Hepatocyte (in vitro differentiated cells): Measurements from ENCODE around the gene FGFR1OP2. TPM values are rescaled to one million over a fixed set of nuclear protein-coding genes. Genes with fewer than 3 reads are reported as not detected.

Experiments used
- DNase-seq: peaks from one replicate; pipeline ENCODE4 v3.0.0-alpha.2; 2016; ENCODE audit warnings: low spot score
- H2AFZ ChIP-seq: fragments of 200-600 bp; sonication (generic); 2 replicates; pipeline ENCODE4 v1.6.0; 2016; ENCODE audit warnings: antibody characterized with exemption, mild to moderate bottlenecking
- H3K27ac ChIP-seq: fragments of 200-600 bp; sonication (generic); 2 replicates; pipeline ENCODE4 v1.5.1; 2016; ENCODE audit warnings: mild to moderate bottlenecking
- H3K27me3 ChIP-seq: fragments of 200-600 bp; sonication (generic); 2 replicates; pipeline ENCODE4 v1.6.1; 2016
- H3K36me3 ChIP-seq: fragments of 200-600 bp; sonication (generic); replicated peaks from 2 replicates; pipeline ENCODE4 v1.5.1; 2016; ENCODE audit warnings: low read depth; ENCODE audit not compliant: insufficient read depth
- H3K4me1 ChIP-seq: fragments of 200-600 bp; sonication (generic); 2 replicates; pipeline ENCODE4 v1.5.1; 2016; ENCODE audit warnings: mild to moderate bottlenecking, moderate library complexity; ENCODE audit not compliant: insufficient read depth
- H3K4me2 ChIP-seq: fragments of 200-600 bp; sonication (generic); 2 replicates; pipeline ENCODE4 v1.6.0; 2016
- H3K4me3 ChIP-seq: fragments of 200-600 bp; sonication (generic); 2 replicates; pipeline ENCODE4 v1.5.1; 2016; ENCODE audit warnings: mild to moderate bottlenecking
- H3K79me2 ChIP-seq: fragments of 200-600 bp; sonication (generic); 2 replicates; pipeline ENCODE4 v1.6.0; 2017; ENCODE audit warnings: mild to moderate bottlenecking
- H3K9me2 ChIP-seq: fragments of 200-600 bp; sonication (generic); replicated peaks from 2 replicates; pipeline ENCODE4 v1.6.0; 2017; ENCODE audit warnings: mild to moderate bottlenecking; ENCODE audit not compliant: insufficient read depth
- H3K9me3 ChIP-seq: fragments of 200-600 bp; sonication (generic); 2 replicates; pipeline ENCODE4 v1.5.1; 2016; ENCODE audit warnings: low read depth, mild to moderate bottlenecking
- H4K20me1 ChIP-seq: fragments of 200-600 bp; sonication (generic); 2 replicates; pipeline ENCODE4 v1.6.0; 2016; ENCODE audit warnings: mild to moderate bottlenecking; ENCODE audit not compliant: insufficient read depth, poor library complexity, severe bottlenecking
- CTCF ChIP-seq: fragments of 200-600 bp; sonication (generic); IDR thresholded peaks from 2 replicates; pipeline ENCODE4 v1.5.1; 2016; ENCODE audit warnings: antibody characterized with exemption, mild to moderate bottlenecking; ENCODE audit not compliant: poor library complexity
- EZH2 ChIP-seq: fragments of 200-600 bp; sonication (generic); IDR thresholded peaks from 2 replicates; pipeline ENCODE4 v1.6.1; 2016; ENCODE audit warnings: antibody characterized with exemption, mild to moderate bottlenecking, borderline replicate concordance
- EZH2phosphoT487 ChIP-seq: fragments of 200-600 bp; sonication (generic); IDR thresholded peaks from one replicate; pipeline ENCODE4 v1.6.1; 2018; ENCODE audit warnings: antibody characterized with exemption, mild to moderate bottlenecking, low read depth, moderate library complexity; ENCODE audit not compliant: unreplicated experiment, severe bottlenecking
- WGBS: methylation state at CpG from one replicate; pipeline ENCODE4 v1.1.6; 2016; ENCODE audit warnings: low lambda C conversion rate; ENCODE audit errors: missing lambda C conversion rate; 5-methylcytosine and 5-hydroxymethylcytosine counted together
- polyA plus RNA-seq: library from polyadenylated mRNA; unstranded; fragments of >200 nt; fragmentation: Nextera tagmentation; extraction: Ambion mirVana; gene quantifications from 2 replicates; pipeline ENCODE4 v1.2.1, GENCODE V29; 2016
- total RNA-seq: library from RNA; depleted of rRNA; stranded (reverse); fragments of >200 nt; gene quantifications from 2 replicates; pipeline ENCODE4 v1.2.3, GENCODE V29; 2014

FGFR1OP2 gene
- total and polyA plus RNA-seq, 2 experiments from 2014 or later: 24.1 to 56.4 TPM

- no peaks in the 10 kb centered on the region for H4K20me1 ChIP-seq
- H3K4me2 ChIP-seq: no peak overlapping the region
- no peak for TF ChIP-seq CTCF
- TF ChIP-seq EZH2phosphoT487: no peak
- no peak for TF ChIP-seq EZH2
- no peak overlapping the region for H2AFZ ChIP-seq
- no peaks in the 10 kb centered on the region for H3K27me3 ChIP-seq
- H3K36me3 ChIP-seq: no peaks in the 10 kb centered on the region
- no peaks in the 10 kb centered on the region for H3K9me3 ChIP-seq
- no peak overlapping the region for H3K4me3 ChIP-seq
- DNase-seq: no peak
- H3K9me2 ChIP-seq: no peaks in the 10 kb centered on the region
- no peaks in the 10 kb centered on the region for H3K4me1 ChIP-seq
- H3K79me2 ChIP-seq: no peaks in the 10 kb centered on the region
- H3K27ac ChIP-seq: no peak overlapping the region
- WGBS: 94% methylated on average over 11 of the region's 11 CpGs
Observed at GRCh38 chr12:26979733-26980132, 41.5 kb downstream of the FGFR1OP2 start.

GRCh38 chr12:26982866-26983265 is 44.6 kb downstream of the FGFR1OP2 start:
- DNase-seq: no peak
- H3K4me1 ChIP-seq: no peaks in the 10 kb centered on the region
- no peaks in the 10 kb centered on the region for H3K9me2 ChIP-seq
- WGBS: 93% methylated on average over 2 of the region's 2 CpGs
- H3K36me3 ChIP-seq: no peaks in the 10 kb centered on the region
- H3K4me2 ChIP-seq: no peak overlapping the region
- H3K4me3 ChIP-seq: no peak overlapping the region
- H3K27ac ChIP-seq: no peak overlapping the region
- no peak for TF ChIP-seq EZH2phosphoT487
- TF ChIP-seq EZH2: no peak
- TF ChIP-seq CTCF: no peak
- H2AFZ ChIP-seq: no peak overlapping the region
- no peaks in the 10 kb centered on the region for H4K20me1 ChIP-seq
- no peaks in the 10 kb centered on the region for H3K79me2 ChIP-seq
- H3K27me3 ChIP-seq: no peaks in the 10 kb centered on the region
- no peaks in the 10 kb centered on the region for H3K9me3 ChIP-seq

GRCh38 chr12:26987634-26988424 is 49.6 kb downstream of the FGFR1OP2 start:
- TF ChIP-seq EZH2: no peak
- no peak for TF ChIP-seq EZH2phosphoT487
- TF ChIP-seq CTCF: no peak
- Histone ChIP-seq H3K9me3 (no peaks in the 10 kb centered on the region), H3K36me3 (no peaks in the 10 kb centered on the region), H2AFZ (no peak overlapping the region), H3K27me3 (no peaks in the 10 kb centered on the region), H4K20me1 (no peaks in the 10 kb centered on the region), H3K4me3 (no peak overlapping the region), H3K79me2 (no peaks in the 10 kb centered on the region), H3K27ac (no peak overlapping the region), H3K4me2 (no peak overlapping the region), H3K4me1 (peaks cover 9% of the 10 kb centered on the region), H3K9me2 (no peaks in the 10 kb centered on the region)
- 97% methylated on average over 10 of the region's 10 CpGs for WGBS
- no peak for DNase-seq
